GM18861 (cell line): ENCODE results near the gene RECK.
"Not testable (repeated sequence)": the region's sequence is repeated elsewhere in the genome, so short reads cannot be mapped to it uniquely, and the experiment has no call there.

Experiments
- ATAC-seq: cut with Tn5 transposase; IDR thresholded peaks from one replicate; pipeline ENCODE4 v1.9.1; 2021; ENCODE audit not compliant: unreplicated experiment

Gene RECK

GRCh38 chr9:36152741-36153438 is 116.2 kb downstream of the RECK start:
- ATAC-seq: no peak

GRCh38 chr9:36153746-36154145 is 117.0 kb downstream of the RECK start:
- ATAC-seq: no peak

GRCh38 chr9:36154331-36154952 is 117.7 kb downstream of the RECK start:
- no peak for ATAC-seq

GRCh38 chr9:36156116-36156515 is 119.4 kb downstream of the RECK start:
- ATAC-seq: no peak

GRCh38 chr9:36158122-36158521 is 121.4 kb downstream of the RECK start:
- ATAC-seq: no peak

- no peak for ATAC-seq
Observed at GRCh38 chr9:36158917-36159316, 122.2 kb downstream of the RECK start.

GRCh38 chr9:36159509-36159908 is 122.8 kb downstream of the RECK start:
- ATAC-seq: not testable (repeated sequence)

- ATAC-seq: not testable (repeated sequence)
Observed at GRCh38 chr9:36160126-36160525, 123.4 kb downstream of the RECK start.

- ATAC-seq: no peak
Observed at GRCh38 chr9:36161187-36161586, 124.5 kb downstream of the RECK start.

GRCh38 chr9:36162211-36162738 is 125.6 kb downstream of the RECK start:
- no peak for ATAC-seq

- no peak for ATAC-seq
Observed at GRCh38 chr9:36163049-36163785, 126.5 kb downstream of the RECK start.

- ATAC-seq: no peak
Observed at GRCh38 chr9:36163786-36164170, 127.1 kb downstream of the RECK start.

- no peak for ATAC-seq
Observed at GRCh38 chr9:36164372-36164771, 127.7 kb downstream of the RECK start.

GRCh38 chr9:36164989-36165388 is 128.3 kb downstream of the RECK start:
- no peak for ATAC-seq

GRCh38 chr9:36165826-36166167 is 129.1 kb downstream of the RECK start:
- ATAC-seq: no peak

- peak; percentile 67 for ATAC-seq
Observed at GRCh38 chr9:36166168-36166927, 129.6 kb downstream of the RECK start.

GRCh38 chr9:36169166-36169565 is 132.5 kb downstream of the RECK start, which contains the start of gene CCIN:
Gene CCIN, plus strand, starts transcription at chr9:36169388. Its CDS starts 115 bp downstream, at chr9:36169503.
- ATAC-seq: no peak

- ATAC-seq: no peak
Observed at GRCh38 chr9:36169708-36170107, 133.0 kb downstream of the RECK start.

- no peak for ATAC-seq
Observed at GRCh38 chr9:36170531-36170930, 133.8 kb downstream of the RECK start.

- ATAC-seq: no peak
Observed at GRCh38 chr9:36173861-36174260, 137.1 kb downstream of the RECK start.
